Measurements from ENCODE around the gene NRXN3.

- TF ChIP-seq, protein P1, sequence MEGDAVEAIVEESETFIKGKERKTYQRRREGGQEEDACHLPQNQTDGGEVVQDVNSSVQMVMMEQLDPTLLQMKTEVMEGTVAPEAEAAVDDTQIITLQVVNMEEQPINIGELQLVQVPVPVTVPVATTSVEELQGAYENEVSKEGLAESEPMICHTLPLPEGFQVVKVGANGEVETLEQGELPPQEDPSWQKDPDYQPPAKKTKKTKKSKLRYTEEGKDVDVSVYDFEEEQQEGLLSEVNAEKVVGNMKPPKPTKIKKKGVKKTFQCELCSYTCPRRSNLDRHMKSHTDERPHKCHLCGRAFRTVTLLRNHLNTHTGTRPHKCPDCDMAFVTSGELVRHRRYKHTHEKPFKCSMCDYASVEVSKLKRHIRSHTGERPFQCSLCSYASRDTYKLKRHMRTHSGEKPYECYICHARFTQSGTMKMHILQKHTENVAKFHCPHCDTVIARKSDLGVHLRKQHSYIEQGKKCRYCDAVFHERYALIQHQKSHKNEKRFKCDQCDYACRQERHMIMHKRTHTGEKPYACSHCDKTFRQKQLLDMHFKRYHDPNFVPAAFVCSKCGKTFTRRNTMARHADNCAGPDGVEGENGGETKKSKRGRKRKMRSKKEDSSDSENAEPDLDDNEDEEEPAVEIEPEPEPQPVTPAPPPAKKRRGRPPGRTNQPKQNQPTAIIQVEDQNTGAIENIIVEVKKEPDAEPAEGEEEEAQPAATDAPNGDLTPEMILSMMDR (conservative IDR thresholded peaks at IDR 0.05) = no peak
- no peak for TF ChIP-seq EZH2 (IDR thresholded peaks at IDR 0.05; ENCODE audit: low read depth)
Observed at GRCh38 chr14:79698298-79698711, 1528.1 kb downstream of the NRXN3 start.

All from PC-9 (cell line).